HG03457 (cell line): Measurements from ENCODE around the gene ZNF75A.

Source experiments
- ATAC-seq: cut with Tn5 transposase; IDR thresholded peaks from one replicate; pipeline ENCODE4 v1.9.1; 2021; ENCODE audit warnings: moderate number of reproducible peaks; ENCODE audit not compliant: unreplicated experiment

The ZNF75A gene

GRCh38 chr16:3285131-3285530, 20.2 kb upstream of the ZNF75A start:
- ATAC-seq = no peak

- ATAC-seq = no peak
Measured at GRCh38 chr16:3289998-3290673, 15.2 kb upstream of the ZNF75A start.

- no peak for ATAC-seq
Measured at GRCh38 chr16:3292604-3293003, 12.7 kb upstream of the ZNF75A start.

- ATAC-seq = no peak
Measured at GRCh38 chr16:3295209-3295608, 10.1 kb upstream of the ZNF75A start.

GRCh38 chr16:3295783-3296182, 9.5 kb upstream of the ZNF75A start:
- ATAC-seq = no peak

GRCh38 chr16:3304370-3304769, 927 bp upstream of the ZNF75A start:
- no peak for ATAC-seq

- ATAC-seq = no peak
Measured at GRCh38 chr16:3306078-3306477, 781 bp downstream of the ZNF75A start.

GRCh38 chr16:3311496-3311895, 6.2 kb downstream of the ZNF75A start:
- ATAC-seq = no peak

- ATAC-seq = no peak
Measured at GRCh38 chr16:3317315-3317999, 12.2 kb downstream of the ZNF75A start.

GRCh38 chr16:3321816-3322215, 16.5 kb downstream of the ZNF75A start:
- ATAC-seq = no peak

GRCh38 chr16:3327514-3327913, 22.2 kb downstream of the ZNF75A start:
- no peak for ATAC-seq

GRCh38 chr16:3328104-3328503, 22.8 kb downstream of the ZNF75A start:
- no peak for ATAC-seq

- no peak for ATAC-seq
Measured at GRCh38 chr16:3328643-3329042, 23.3 kb downstream of the ZNF75A start.

GRCh38 chr16:3346041-3346440, 40.7 kb downstream of the ZNF75A start:
- ATAC-seq = no peak

GRCh38 chr16:3347586-3347985, 42.3 kb downstream of the ZNF75A start:
- no peak for ATAC-seq

- ATAC-seq = no peak
Measured at GRCh38 chr16:3348547-3349167, 43.4 kb downstream of the ZNF75A start.

- ATAC-seq = no peak
Measured at GRCh38 chr16:3349175-3349574, 43.9 kb downstream of the ZNF75A start.

GRCh38 chr16:3355589-3355988, 50.3 kb downstream of the ZNF75A start, which contains the start of gene OR2C1:
Gene OR2C1 (plus strand): TSS chr16:3355889. CDS start chr16:3355941, 52 bp downstream.
- no peak for ATAC-seq

GRCh38 chr16:3356118-3356517, 50.8 kb downstream of the ZNF75A start:
- ATAC-seq = no peak

- ATAC-seq = no peak
Measured at GRCh38 chr16:3358871-3359270, 53.6 kb downstream of the ZNF75A start.

- no peak for ATAC-seq
Measured at GRCh38 chr16:3362931-3363330, 57.6 kb downstream of the ZNF75A start.

- ATAC-seq = no peak
Measured at GRCh38 chr16:3363793-3364192, 58.5 kb downstream of the ZNF75A start.
